Neural crest cell (in vitro differentiated cells): ENCODE measurements around the gene PPP1R11. TPM values are rescaled to one million over a fixed set of nuclear protein-coding genes. Genes with fewer than 3 reads are reported as not detected.

Source experiments
- DNase-seq: peaks from one replicate; pipeline ENCODE4 v3.0.0; 2021; ENCODE audit warnings: low read depth, mixed read lengths, low spot score
- H3K27ac Mint-ChIP-seq: one replicate; pipeline ENCODE4 v1.8.0; 2021; ENCODE audit warnings: mild to moderate bottlenecking, mixed read lengths; ENCODE audit not compliant: unreplicated experiment
- H3K27me3 Mint-ChIP-seq: 2 replicates; pipeline ENCODE4 v1.8.0; 2021; ENCODE audit warnings: low read depth, mild to moderate bottlenecking, mixed read lengths
- H3K36me3 Mint-ChIP-seq: 2 replicates; pipeline ENCODE4 v1.8.0; 2021; ENCODE audit warnings: low read depth, mild to moderate bottlenecking, mixed read lengths
- H3K4me1 Mint-ChIP-seq: 2 replicates; pipeline ENCODE4 v1.8.0; 2021; ENCODE audit warnings: mixed read lengths
- H3K4me3 Mint-ChIP-seq: one replicate; pipeline ENCODE4 v1.8.0; 2021; ENCODE audit warnings: mild to moderate bottlenecking, mixed read lengths
- H3K9me3 Mint-ChIP-seq: 2 replicates; pipeline ENCODE4 v1.8.0; 2021; ENCODE audit warnings: mixed read lengths
- CTCF ChIP-seq: fragments of 200-600 bp; sonication (generic); conservative IDR thresholded peaks from 2 replicates; pipeline ENCODE4 v1.5.0; 2021; ENCODE audit warnings: antibody characterized with exemption, mild to moderate bottlenecking
- total RNA-seq: library from RNA; stranded (reverse); gene quantifications from 2 replicates; pipeline ENCODE4 v1.2.1, GENCODE V29; 2021

Gene PPP1R11
- total RNA-seq, 1 donor from 2014 or later = 35.6 TPM

- peaks cover 4% of the 10 kb centered on the region for H3K4me1 Mint-ChIP-seq
- no peak overlapping the region for H3K27ac Mint-ChIP-seq
- no peak overlapping the region for H3K4me3 Mint-ChIP-seq
- H3K36me3 Mint-ChIP-seq = peaks cover 3% of the 10 kb centered on the region
- TF ChIP-seq CTCF = no peak
- H3K9me3 Mint-ChIP-seq = no peaks in the 10 kb centered on the region
- no peaks in the 10 kb centered on the region for H3K27me3 Mint-ChIP-seq
- DNase-seq = no peak
Measured at GRCh38 chr6:30053682-30054081, 13.3 kb upstream of the PPP1R11 start.

GRCh38 chr6:30055513-30055912 is 11.5 kb upstream of the PPP1R11 start:
- peaks cover 6% of the 10 kb centered on the region for H3K4me1 Mint-ChIP-seq
- DNase-seq = no peak
- H3K36me3 Mint-ChIP-seq = peaks cover 3% of the 10 kb centered on the region
- H3K9me3 Mint-ChIP-seq = no peaks in the 10 kb centered on the region
- TF ChIP-seq CTCF = no peak
- H3K27me3 Mint-ChIP-seq = no peaks in the 10 kb centered on the region
- H3K4me3 Mint-ChIP-seq = no peak overlapping the region
- H3K27ac Mint-ChIP-seq = no peak overlapping the region

GRCh38 chr6:30060606-30061091 is 6.3 kb upstream of the PPP1R11 start:
- peak overlapping the region; percentile 99 for H3K4me3 Mint-ChIP-seq
- no peaks in the 10 kb centered on the region for H3K27me3 Mint-ChIP-seq
- H3K4me1 Mint-ChIP-seq = peaks cover 17% of the 10 kb centered on the region
- no peak for DNase-seq
- peaks cover 2% of the 10 kb centered on the region for H3K36me3 Mint-ChIP-seq
- H3K27ac Mint-ChIP-seq = peak overlapping the region; percentile 98
- no peaks in the 10 kb centered on the region for H3K9me3 Mint-ChIP-seq
- no peak for TF ChIP-seq CTCF

- Mint-ChIP-seq H3K4me1 (peaks cover 22% of the 10 kb centered on the region), H3K27ac (peak within 1 kb of the TSS; percentile 98)
Measured at GRCh38 chr6:30061092-30061857, 5.7 kb upstream of the PPP1R11 start, which contains the start of gene POLR1H. POLR1H (plus strand) TSS chr6:30061265; CDS start chr6:30061525, 260 bp downstream.

GRCh38 chr6:30061858-30062458 is 5.0 kb upstream of the PPP1R11 start:
- Mint-ChIP-seq H3K4me3 (peak overlapping the region; percentile 99), H3K27ac (peak overlapping the region; percentile 98), H3K9me3 (no peaks in the 10 kb centered on the region), H3K27me3 (peaks cover under 1% of the 10 kb centered on the region), H3K36me3 (peaks cover 2% of the 10 kb centered on the region), H3K4me1 (peaks cover 29% of the 10 kb centered on the region)
- no peak for TF ChIP-seq CTCF
- no peak for DNase-seq

More at GRCh38 chr6:30061092-30061857, 5.7 kb upstream of the PPP1R11 start, which contains the start of gene POLR1H:
- peak; percentile 78 for DNase-seq
- no peaks in the 10 kb centered on the region for H3K9me3 Mint-ChIP-seq
- H3K36me3 Mint-ChIP-seq = peaks cover 2% of the 10 kb centered on the region
- TF ChIP-seq CTCF = no peak
- H3K27me3 Mint-ChIP-seq = no peaks in the 10 kb centered on the region
- peak within 1 kb of the TSS; percentile 99 for H3K4me3 Mint-ChIP-seq
